ENCODE data around the gene EDDM3A.
"Not testable (repeated sequence)": the region's sequence is repeated elsewhere in the genome, so short reads cannot be mapped to it uniquely, and the experiment has no call there.

Gene EDDM3A

DNA sequence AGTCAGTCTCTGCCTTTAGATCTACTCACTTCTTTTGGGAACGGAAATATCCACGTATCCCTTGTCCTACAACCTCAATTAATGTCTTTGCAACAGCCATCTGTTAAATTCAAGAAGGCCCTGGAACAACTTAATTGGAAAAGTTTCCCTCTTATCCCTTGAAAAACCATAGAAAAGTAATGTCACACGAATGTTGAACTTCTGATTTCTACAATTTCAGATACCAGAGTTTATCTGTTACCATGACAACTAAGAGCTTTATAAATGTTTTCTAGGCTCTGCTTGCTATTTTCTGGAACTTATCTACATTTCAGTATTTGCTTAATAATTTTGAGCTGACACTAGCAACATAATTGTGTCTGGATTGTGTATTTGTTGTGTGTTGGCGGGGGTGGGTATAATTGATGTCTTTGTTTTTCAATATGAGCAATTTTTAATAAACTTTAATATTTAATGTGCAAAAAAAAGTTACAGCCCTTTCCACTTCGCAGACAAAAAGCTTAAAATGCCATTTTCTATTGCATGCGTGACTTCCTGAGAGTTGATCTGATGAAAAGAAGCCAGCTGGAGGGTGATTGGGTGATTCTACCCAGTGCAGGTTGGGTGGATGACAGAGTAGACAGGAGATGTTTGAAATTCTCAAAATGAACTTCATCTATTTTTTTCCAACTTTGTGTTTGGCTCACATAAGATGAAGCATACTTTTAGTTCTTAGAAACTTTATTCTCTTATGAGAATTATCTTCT is 11.8 kb upstream of the EDDM3A start:
- DNase-seq = no peak

GRCh38 chr14:20734430-20734806 is 11.3 kb upstream of the EDDM3A start:
- DNase-seq = no peak

GRCh38 chr14:20738292-20738691 is 7.4 kb upstream of the EDDM3A start:
- not testable (repeated sequence) for DNase-seq

GRCh38 chr14:20742132-20742531 is 3.6 kb upstream of the EDDM3A start:
- no peak for DNase-seq

GRCh38 chr14:20743556-20743955 is 2.1 kb upstream of the EDDM3A start:
- DNase-seq = no peak

- no peak for DNase-seq
Observed at GRCh38 chr14:20746566-20746965, 879 bp downstream of the EDDM3A start.

GRCh38 chr14:20748439-20748838 is 2.8 kb downstream of the EDDM3A start:
- DNase-seq = no peak

GRCh38 chr14:20750194-20750593 is 4.5 kb downstream of the EDDM3A start:
- DNase-seq = no peak

DNA sequence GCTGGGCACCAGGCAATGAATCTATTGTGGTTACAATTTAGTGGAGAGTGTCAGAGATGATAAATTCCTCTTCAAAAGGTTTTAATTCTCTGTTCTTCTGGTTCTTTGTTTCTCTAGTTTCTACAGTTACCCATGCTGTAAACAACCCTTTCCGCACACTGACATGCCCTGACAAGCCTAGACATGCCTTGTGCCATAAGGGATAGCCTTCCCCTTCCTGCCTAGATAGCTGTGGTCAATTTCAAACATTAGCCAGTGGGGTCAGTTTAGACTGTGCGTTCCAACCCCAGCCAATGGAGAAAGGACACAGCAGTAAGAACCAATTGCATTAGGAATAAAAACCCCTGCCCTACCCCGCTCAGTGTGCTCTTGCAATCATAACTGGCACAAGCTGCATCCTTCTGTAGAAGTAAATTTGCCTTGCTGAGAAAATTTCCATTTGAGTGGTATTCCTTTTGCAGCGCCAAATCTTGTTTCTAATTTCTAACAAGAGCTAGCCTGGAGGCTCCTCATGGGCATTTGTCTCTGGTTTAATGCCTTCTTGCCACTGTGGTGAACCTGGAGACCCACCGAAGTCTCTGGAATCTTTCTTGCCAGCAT is 6.4 kb downstream of the EDDM3A start:
- no peak for DNase-seq

DNA sequence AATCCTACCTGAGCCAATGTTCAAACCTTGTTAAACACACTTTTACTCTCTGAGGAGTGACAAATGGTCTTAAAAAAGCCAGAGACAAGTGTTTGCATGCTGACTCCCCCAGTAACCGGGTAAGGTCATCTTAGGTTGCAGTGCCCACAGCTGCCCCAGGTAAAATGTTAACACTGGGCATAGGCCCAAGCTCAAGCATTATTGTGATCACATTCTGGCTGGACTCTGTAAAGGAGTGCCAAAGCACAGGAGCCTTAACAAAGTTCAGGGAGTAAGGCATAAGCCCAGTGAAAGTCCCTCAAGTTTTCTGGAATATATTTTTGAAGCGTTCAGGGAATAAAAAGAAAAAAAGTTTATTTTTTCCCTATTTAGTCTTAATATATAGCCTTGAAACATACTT is 8.6 kb downstream of the EDDM3A start:
- no peak for DNase-seq

DNA sequence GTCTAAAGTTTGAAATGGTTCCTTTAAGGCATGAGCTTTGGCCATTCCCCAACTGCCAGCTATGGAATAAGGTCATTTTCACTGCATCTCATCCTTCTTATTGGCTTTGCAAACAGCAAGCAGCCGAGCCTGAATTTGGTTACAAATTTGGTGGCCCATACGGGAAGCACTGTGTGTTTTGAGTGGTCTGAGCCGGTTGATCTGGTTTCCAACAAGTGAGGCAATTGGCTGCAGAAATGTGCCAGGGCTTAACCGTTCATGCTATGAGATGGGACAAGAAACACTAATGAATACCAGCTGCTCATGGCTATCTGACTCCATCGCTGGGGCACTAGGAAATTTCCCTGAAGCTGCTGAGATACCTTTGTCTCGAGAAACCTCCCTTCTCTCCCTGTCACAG is 9.3 kb downstream of the EDDM3A start:
- DNase-seq = no peak

DNA sequence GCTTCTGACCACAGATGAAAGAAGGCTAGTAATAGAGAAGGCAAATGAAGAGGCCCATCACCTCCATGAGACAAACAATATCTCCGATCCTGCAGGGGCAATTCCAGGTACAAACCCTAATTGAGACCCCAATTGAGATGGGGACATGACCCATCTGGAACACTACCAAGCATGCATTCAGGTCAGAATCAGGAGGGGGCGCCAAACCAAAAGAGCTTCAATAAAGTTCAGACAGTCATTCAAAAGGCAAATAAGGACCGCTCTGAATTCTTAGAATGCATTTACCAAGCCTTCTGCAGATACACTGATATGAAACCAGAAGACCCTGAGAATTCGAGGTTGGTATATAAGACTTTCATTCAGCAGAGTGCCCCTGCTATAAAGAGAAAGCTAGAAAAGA is 12.3 kb downstream of the EDDM3A start:
- no peak for DNase-seq

DNA sequence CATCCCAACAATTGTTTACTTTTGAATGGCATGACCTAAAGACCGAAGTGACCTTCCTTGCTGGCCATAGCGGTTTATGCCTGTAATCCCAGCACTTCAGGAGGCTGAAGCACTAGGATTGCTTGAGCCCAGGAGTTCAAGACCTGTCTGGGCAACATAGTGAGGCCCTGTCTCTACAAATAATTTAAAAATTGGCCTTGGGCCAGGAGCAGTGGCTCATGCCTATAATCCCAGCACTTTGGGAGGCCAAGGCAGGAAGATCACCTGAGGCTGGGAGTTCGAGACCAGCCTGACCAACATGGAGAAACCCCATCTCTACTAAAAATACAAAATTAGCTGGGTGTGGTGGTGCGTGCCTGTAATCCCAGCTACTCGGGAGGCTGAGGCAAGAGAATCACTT is 13.8 kb downstream of the EDDM3A start:
- DNase-seq = not testable (repeated sequence)

GRCh38 chr14:20760950-20761349 is 15.3 kb downstream of the EDDM3A start:
- DNase-seq = peak; percentile 4

DNA sequence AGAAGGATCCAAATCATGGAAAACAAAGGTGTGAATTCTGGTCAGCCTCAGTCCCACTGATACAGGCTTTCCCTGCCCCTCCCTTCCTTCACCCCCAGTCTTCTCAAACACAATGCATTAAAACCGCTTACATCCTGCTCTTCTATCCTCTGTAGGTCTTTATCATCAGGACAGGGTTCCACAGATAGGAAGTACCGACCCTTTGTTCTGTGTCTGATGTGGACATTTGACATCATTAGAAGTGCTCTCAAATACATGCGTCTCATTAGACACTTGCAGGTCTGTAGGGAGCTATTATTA is 22.9 kb downstream of the EDDM3A start:
- DNase-seq = no peak

- DNase-seq = no peak
Observed at GRCh38 chr14:20769421-20769820, 23.7 kb downstream of the EDDM3A start.

- DNase-seq = no peak
Observed at GRCh38 chr14:20772650-20773049, 27.0 kb downstream of the EDDM3A start.

- no peak for DNase-seq
Observed at GRCh38 chr14:20774258-20774824, 28.7 kb downstream of the EDDM3A start.

DNA sequence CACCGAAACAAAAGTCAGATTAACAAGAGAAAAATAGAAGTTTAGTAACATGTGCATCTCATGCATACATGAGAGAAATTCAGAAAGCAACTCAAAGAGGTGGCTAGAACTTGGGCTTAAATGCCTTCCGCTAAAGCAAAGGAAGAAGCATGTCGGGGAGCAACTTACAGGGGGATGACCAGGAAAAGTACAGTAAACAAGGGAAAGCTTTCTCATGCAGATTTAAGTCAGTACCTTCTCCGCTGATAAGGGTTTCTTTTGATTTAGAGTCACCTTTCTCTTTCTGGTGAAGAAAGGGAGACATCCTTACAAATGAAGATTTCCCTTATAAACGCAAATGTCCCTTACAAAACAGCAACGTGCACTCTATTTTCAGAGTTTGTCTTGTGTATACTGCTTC is 29.4 kb downstream of the EDDM3A start:
- DNase-seq = no peak

DNA sequence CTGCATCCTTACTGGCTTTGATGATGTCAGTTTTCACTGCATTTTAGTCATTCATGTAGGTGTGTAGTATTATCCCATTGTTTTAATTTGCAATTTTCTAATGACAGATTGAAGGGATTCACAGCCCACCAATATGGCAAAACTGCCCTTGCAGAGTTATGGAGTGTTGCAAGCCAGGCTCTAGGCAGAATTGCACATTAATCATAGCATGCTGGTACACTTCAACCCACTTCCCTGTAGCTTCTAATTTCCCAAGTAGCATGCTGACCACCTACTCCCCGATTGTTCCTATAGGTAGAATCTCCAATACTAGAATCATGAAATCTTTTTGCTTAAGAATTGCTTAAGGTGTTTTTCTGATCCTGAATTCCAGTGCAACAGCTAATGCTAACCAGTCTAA is 30.2 kb downstream of the EDDM3A start:
- no peak for DNase-seq

DNA sequence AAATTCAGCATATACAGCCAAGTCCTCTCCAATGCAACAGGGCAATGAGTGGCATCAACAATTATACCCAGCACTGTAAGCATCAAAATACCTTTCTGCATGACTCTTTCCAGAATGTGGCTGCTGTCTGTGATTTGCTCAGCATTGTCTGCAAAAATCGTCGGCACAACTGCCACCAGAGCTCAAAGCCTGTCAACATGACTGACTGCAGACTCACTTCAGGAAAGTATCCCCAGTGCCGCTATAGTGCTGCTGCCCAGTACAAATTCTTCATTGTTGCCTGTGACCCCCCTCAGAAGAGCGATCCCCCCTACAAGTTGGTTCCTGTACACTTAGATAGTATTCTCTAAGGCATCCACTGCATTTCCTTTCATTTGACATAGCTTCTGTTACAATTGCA is 36.1 kb downstream of the EDDM3A start:
- no peak for DNase-seq

DNA sequence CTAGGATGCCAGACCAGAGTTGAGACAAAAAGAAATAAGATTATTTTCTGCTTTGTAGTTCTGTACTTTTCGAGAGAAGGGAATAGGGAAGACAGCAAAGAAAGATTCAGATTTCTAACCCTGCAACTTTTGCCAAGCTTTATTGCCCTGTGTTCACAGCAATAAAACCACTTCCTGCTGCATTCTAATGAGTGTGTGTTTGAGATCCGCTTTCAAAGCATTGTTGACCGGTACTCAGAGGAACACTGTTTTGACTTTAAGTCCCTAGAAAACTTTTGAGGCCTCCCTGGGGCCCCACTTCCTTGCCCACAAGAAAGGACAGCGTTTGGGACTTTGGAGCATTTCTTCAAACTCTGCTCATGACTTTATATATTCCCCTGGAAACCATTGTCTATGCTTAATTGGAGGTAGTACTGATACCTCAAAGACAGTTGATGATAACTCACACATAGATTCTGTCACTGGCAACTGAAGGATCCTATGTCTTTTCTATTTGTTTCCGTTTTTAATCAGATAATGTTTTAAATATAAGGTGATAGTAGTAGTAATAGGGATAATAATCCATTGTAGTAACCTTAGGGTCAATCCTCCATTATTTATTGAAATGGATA is 36.7 kb downstream of the EDDM3A start:
- no peak for DNase-seq

- no peak for DNase-seq
Observed at GRCh38 chr14:20787025-20787424, 41.3 kb downstream of the EDDM3A start.

DNA sequence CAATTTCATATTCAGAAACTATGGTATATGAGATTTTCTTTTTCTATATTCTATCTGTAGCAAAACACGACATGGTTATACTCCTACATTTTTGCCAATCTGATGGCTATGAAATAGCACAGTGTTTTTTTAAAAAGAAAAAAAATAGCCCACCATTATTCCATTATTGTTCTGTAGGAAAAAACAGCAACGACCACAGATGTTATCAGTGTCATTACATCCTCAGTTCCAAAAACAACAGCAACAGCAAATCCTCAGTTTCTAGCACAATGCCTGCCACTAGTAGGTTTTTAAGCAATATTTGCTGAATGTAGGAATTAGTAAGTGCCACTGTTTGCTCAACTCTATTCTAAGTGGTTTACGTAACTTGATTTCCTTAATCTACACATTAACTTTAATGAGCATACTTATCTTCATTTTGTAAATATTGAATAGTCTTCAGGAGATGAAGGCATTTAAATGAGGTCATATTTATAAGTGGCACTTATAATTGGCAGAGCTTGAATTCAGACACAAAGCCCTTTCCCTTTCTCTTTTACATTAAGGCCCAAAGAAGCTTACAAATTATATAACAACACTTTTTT is 43.6 kb downstream of the EDDM3A start:
- no peak for DNase-seq
